Astrocyte (in vitro differentiated cells and primary cell): ENCODE data around the gene TMEM270. TPM values are rescaled to one million over a fixed set of nuclear protein-coding genes. Genes with fewer than 3 reads are reported as not detected.

Experiments used
- DNase-seq: peaks from one replicate; pipeline ENCODE4 v3.0.0-alpha.2; 2010; ENCODE audit warnings: low read depth
- FAIRE-seq: peaks from 2 replicates; lab custom pipeline; 2011; peaks lifted over from hg19 to GRCh38; lab: Jason Lieb, UNC
- H2AFZ ChIP-seq: 2 replicates; pipeline ENCODE4 v1.6.0; 2012; ENCODE audit warnings: low read depth, low read length, inconsistent platforms
- H3K27ac ChIP-seq: 2 replicates; pipeline ENCODE4 v1.5.1; 2011; ENCODE audit warnings: low read depth, low read length, inconsistent platforms
- H3K27me3 ChIP-seq: 2 replicates; pipeline ENCODE4 v1.6.0; 2011; ENCODE audit warnings: low read length, inconsistent platforms; ENCODE audit not compliant: insufficient read depth
- H3K36me3 ChIP-seq: 2 replicates; pipeline ENCODE4 v1.5.1; 2011; ENCODE audit warnings: low read length, inconsistent platforms; ENCODE audit not compliant: insufficient read depth
- H3K4me1 ChIP-seq: 2 replicates; pipeline ENCODE4 v1.5.1; 2011; ENCODE audit warnings: low read length, inconsistent platforms; ENCODE audit not compliant: insufficient read depth
- H3K4me2 ChIP-seq: 2 replicates; pipeline ENCODE4 v1.6.0; 2012; ENCODE audit warnings: low read length, inconsistent platforms
- H3K4me3 ChIP-seq: 2 replicates; pipeline ENCODE4 v1.5.1; 2011; ENCODE audit warnings: low read depth, mild to moderate bottlenecking, low read length, inconsistent platforms; ENCODE audit not compliant: insufficient read depth
- H3K79me2 ChIP-seq: 2 replicates; pipeline ENCODE4 v1.6.0; 2012; ENCODE audit warnings: mild to moderate bottlenecking, low read length, inconsistent platforms; ENCODE audit not compliant: insufficient read depth
- H3K9ac ChIP-seq: 2 replicates; pipeline ENCODE4 v1.6.0; 2012; ENCODE audit warnings: mild to moderate bottlenecking, low read length, inconsistent platforms
- H3K9me3 ChIP-seq: 2 replicates; pipeline ENCODE4 v1.5.1; 2012; ENCODE audit warnings: low read depth, mild to moderate bottlenecking, low read length, inconsistent platforms; ENCODE audit not compliant: insufficient read depth
- H4K20me1 ChIP-seq: 2 replicates; pipeline ENCODE4 v1.6.0; 2012; ENCODE audit warnings: low read length, inconsistent platforms; ENCODE audit not compliant: insufficient read depth
- H3K27ac Mint-ChIP-seq: one replicate; pipeline ENCODE4 v1.8.0; 2021; ENCODE audit warnings: mild to moderate bottlenecking, mixed read lengths; ENCODE audit not compliant: unreplicated experiment
- H3K27me3 Mint-ChIP-seq: one replicate; pipeline ENCODE4 v1.8.0; 2021; ENCODE audit warnings: low read depth, mixed read lengths; ENCODE audit not compliant: unreplicated experiment
- H3K36me3 Mint-ChIP-seq: one replicate; pipeline ENCODE4 v1.8.0; 2021; ENCODE audit warnings: low read depth, mixed read lengths; ENCODE audit not compliant: unreplicated experiment
- H3K4me1 Mint-ChIP-seq: one replicate; pipeline ENCODE4 v1.8.0; 2021; ENCODE audit warnings: low read depth, mixed read lengths; ENCODE audit not compliant: unreplicated experiment
- H3K4me3 Mint-ChIP-seq: one replicate; pipeline ENCODE4 v1.8.0; 2021; ENCODE audit warnings: mild to moderate bottlenecking, moderate library complexity, mixed read lengths; ENCODE audit not compliant: unreplicated experiment
- H3K9me3 Mint-ChIP-seq: one replicate; pipeline ENCODE4 v1.8.0; 2021; ENCODE audit warnings: mild to moderate bottlenecking, mixed read lengths; ENCODE audit not compliant: unreplicated experiment
- EZH2 ChIP-seq: IDR thresholded peaks from 2 replicates; pipeline ENCODE4 v1.6.1; 2012; ENCODE audit warnings: mild to moderate bottlenecking, low read length, inconsistent platforms; ENCODE audit not compliant: insufficient read depth
- total RNA-seq: library from RNA; stranded (reverse); gene quantifications from 2 replicates; pipeline ENCODE4 v1.2.1, GENCODE V29; 2021
- TF ChIP-seq, protein P1 (sequence below): IDR thresholded peaks from 2 replicates; pipeline ENCODE4 v1.5.1; 2011; ENCODE audit warnings: low read depth, mild to moderate bottlenecking, inconsistent platforms, low read length, moderate library complexity; ENCODE audit not compliant: insufficient read depth

Gene TMEM270
- total RNA-seq, 1 donor from 2014 or later: not detected

DNA sequence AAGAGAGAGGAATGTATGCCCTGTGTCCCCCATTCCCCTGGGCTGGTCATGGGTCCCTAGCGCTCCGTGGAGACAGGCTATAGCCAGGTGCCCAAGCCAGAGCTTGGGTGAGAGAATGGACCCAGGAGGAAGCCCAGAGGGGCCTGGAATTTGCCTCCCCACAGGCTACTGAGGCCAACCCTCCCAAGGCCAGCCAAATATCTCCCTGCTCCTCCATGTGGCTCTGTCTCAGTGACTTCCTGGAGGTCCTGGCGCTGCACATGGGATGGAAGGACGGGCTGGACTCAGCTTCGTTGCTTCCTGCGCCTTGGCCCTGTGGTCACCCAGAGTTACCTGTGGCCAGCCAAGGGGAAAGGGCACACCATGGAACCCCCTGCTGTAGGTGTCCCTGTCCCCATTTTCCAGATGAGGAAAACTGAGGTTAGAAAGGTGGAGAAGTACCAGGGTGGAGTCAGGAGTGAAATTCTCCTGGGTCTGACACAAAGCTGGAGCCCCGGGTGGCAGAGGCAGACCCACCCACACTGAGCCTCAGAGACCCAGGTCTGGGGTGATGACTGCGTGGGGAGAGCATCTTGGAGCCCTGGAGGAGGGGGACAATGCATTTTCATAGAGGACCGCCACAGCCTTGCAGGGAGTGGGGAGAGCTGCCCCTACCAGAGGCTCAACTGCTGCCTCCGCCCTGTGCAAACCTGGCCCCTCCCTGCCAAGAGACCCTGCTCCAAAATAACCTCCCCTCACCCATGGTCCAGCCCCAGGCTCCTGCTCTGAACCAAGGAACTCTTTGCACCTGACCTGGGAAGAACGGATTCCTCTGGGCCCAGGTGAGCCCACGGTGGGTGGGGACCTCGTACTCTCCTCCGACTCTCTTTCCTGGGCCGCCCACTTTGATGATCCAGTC, 42.6 kb downstream of the TMEM270 start:
- H3K27ac ChIP-seq: no peak overlapping the region
- Mint-ChIP-seq H3K9me3 (no peaks in the 10 kb centered on the region), H3K27ac (no peak overlapping the region), H3K4me1 (peaks cover 2% of the 10 kb centered on the region), H3K27me3 (peaks cover 22% of the 10 kb centered on the region), H3K36me3 (no peaks in the 10 kb centered on the region), H3K4me3 (no peak overlapping the region)
- H3K4me1 ChIP-seq: peaks cover 18% of the 10 kb centered on the region
- H3K36me3 ChIP-seq: no peaks in the 10 kb centered on the region
- H3K9ac ChIP-seq: no peak overlapping the region
- H2AFZ ChIP-seq: no peak overlapping the region
- H3K79me2 ChIP-seq: no peaks in the 10 kb centered on the region
- FAIRE-seq: no peak
- no peaks in the 10 kb centered on the region for H4K20me1 ChIP-seq
- no peaks in the 10 kb centered on the region for H3K9me3 ChIP-seq
- no peak for DNase-seq
- TF ChIP-seq, protein P1, sequence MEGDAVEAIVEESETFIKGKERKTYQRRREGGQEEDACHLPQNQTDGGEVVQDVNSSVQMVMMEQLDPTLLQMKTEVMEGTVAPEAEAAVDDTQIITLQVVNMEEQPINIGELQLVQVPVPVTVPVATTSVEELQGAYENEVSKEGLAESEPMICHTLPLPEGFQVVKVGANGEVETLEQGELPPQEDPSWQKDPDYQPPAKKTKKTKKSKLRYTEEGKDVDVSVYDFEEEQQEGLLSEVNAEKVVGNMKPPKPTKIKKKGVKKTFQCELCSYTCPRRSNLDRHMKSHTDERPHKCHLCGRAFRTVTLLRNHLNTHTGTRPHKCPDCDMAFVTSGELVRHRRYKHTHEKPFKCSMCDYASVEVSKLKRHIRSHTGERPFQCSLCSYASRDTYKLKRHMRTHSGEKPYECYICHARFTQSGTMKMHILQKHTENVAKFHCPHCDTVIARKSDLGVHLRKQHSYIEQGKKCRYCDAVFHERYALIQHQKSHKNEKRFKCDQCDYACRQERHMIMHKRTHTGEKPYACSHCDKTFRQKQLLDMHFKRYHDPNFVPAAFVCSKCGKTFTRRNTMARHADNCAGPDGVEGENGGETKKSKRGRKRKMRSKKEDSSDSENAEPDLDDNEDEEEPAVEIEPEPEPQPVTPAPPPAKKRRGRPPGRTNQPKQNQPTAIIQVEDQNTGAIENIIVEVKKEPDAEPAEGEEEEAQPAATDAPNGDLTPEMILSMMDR: no peak
- no peak for TF ChIP-seq EZH2
- H3K4me3 ChIP-seq: no peak overlapping the region
- no peak overlapping the region for H3K4me2 ChIP-seq
- H3K27me3 ChIP-seq: no peaks in the 10 kb centered on the region

DNA sequence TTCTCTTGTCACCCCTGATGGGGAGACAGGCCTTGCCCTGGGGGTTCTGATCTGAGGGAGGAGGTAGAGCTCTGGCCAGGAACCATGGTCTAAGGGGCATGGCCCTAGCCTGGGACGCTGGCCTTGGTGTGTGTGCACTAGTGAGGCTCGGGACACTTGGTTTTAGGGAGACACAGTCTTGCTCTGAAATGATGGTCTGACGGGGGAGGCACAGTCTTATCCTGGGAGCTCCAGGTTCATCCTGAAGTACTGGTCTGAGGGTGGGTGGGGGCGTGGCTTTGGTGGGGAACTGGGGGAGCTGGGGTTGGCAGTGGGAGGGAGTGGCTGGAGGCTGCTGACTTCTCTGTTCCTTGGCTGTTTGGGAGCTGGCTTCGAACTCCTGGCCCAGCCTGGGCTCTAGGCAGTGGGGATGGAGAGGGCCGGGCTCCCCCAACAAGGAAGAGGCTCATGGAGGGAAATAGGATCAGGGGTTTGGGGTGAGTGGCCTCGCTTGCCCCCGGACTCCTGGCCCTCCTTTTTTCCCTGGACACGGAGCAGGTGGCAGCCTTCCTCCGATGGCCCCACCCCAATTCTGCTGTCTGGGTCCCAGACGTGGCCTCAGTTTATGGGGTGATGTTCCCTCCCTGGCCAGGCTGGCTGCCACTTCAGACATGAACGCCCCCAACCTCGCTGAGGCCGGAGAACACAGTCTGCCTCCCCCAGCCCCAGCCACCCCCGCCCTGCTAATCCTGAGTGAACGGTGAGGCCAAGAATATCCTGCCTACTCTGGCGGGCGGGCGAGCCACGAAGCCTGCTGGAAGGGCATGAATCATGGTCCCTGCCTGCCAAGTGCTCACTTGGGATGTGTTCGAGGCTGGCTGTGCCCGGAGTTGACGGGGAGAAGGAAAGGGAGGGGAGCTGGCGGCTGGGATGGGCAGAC, 43.5 kb downstream of the TMEM270 start:
- Histone ChIP-seq H3K9me3 (no peaks in the 10 kb centered on the region), H3K4me1 (peaks cover 18% of the 10 kb centered on the region), H3K79me2 (no peaks in the 10 kb centered on the region), H3K36me3 (no peaks in the 10 kb centered on the region), H3K4me2 (no peak overlapping the region), H4K20me1 (no peaks in the 10 kb centered on the region), H3K27me3 (no peaks in the 10 kb centered on the region), H3K4me3 (no peak overlapping the region), H3K9ac (no peak overlapping the region), H3K27ac (no peak overlapping the region), H2AFZ (no peak overlapping the region)
- peaks cover 2% of the 10 kb centered on the region for H3K4me1 Mint-ChIP-seq
- no peak overlapping the region for H3K27ac Mint-ChIP-seq
- no peaks in the 10 kb centered on the region for H3K36me3 Mint-ChIP-seq
- H3K27me3 Mint-ChIP-seq: peaks cover 23% of the 10 kb centered on the region
- H3K9me3 Mint-ChIP-seq: no peaks in the 10 kb centered on the region
- FAIRE-seq (no peak), DNase-seq (peak; percentile 32)
- TF ChIP-seq, protein P1: no peak
- TF ChIP-seq EZH2: no peak
- H3K4me3 Mint-ChIP-seq: no peak overlapping the region
